NCI-H187 (cell line): ENCODE data around the gene IGFL4.
A peak's percentile ranks its signal among the peaks of the same experiment; 100 is the strongest.
"Not testable (repeated sequence)": the region's sequence is repeated elsewhere in the genome, so short reads cannot be mapped to it uniquely, and the experiment has no call there.

Experiments used
- DNase-seq, 2 experiments: peaks; one replicate each; lab custom pipeline; 2025; lab: John Stamatoyannopoulos, UW

IGFL4 gene

DNA sequence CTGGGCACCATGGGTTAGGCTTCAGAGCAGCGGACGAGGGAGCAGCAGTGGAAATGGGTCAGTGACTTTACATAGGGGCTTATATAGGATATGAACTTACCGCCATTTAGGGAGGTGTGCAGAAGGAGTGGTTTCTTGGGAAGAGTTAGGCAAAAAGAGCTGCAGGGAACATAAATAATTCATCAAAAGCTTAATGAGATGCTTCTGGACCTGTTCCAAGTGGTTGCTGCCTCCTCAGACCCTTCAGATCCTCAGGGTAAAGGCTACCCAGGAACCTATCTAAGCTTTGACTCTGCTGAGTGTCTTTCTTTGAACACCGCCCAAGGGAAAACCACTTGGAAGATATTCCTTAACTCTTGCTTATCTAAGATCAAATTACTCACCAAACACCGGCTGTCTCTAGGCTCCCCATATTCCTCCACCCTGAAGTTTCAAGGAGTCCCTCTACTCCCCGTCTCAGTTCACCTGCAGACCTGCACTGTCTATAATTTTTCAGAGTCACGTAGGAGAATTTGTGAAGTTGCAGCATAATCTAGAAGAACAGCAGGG lies at the start of gene IGFL4:
TSS of gene IGFL4 (minus strand) at position 51 of the 549 bp plus-strand sequence. CDS start at position 11, 40 bp downstream.
- peak; percentile 84 for DNase-seq

DNA sequence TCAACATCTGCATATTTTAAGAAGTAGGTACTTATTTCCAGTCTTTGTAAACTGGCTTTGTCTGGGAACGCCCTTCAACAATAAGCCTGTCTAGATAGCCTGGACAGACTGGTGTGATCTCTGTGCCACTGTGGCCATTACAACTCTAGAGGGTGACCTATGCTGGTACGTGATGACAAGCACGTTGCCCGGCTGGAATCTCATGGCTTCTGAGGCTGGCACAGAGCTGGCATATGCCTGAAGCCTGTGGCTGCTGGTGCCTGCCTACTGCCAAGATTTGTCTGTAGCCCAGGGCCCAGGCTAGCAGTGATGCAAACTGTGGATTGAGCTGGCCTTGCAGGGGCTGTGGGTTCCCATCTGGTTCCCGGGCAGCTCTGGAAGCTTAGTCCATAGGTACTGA lies 49.6 kb upstream of the IGFL4 start:
- no peak for DNase-seq

DNA sequence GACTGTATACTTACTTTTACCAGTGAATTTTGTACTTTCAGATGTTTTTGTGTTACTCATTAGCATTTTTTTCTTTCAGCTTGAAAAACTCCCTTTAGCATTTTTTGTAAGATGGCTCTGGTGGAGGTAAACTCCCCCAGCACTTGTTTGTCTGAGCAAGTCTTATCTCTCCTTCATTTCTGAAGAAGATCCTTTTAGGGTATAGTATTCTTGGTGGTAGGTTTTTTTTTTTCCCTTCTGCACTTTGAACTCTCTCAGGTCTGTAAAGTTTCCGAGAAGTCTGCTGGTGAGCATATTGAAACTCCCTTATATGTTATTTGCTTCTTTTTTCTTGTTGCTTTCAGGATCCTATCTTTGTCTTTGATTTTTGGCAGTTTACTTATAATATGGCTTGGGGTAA lies 48.6 kb upstream of the IGFL4 start:
- DNase-seq = no peak

DNA sequence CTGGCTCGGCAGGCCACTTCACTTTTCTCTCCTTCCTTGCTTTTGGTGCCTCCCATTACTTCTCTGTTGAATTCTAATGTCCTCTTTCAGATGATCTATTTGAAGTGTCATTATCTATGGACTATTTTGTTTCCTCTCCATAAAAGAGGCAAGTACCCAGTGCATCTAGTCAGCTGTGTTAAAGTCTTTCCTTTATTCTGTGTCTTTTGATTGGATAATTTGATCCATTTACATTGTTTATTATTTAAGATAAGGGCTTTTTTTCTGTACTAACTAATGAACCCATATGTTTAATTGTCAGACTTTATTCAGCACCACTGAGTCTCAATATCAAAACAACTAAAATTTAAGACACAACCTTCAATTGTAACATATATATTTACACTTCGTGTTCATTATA lies 47.3 kb upstream of the IGFL4 start:
- DNase-seq = no peak

DNA sequence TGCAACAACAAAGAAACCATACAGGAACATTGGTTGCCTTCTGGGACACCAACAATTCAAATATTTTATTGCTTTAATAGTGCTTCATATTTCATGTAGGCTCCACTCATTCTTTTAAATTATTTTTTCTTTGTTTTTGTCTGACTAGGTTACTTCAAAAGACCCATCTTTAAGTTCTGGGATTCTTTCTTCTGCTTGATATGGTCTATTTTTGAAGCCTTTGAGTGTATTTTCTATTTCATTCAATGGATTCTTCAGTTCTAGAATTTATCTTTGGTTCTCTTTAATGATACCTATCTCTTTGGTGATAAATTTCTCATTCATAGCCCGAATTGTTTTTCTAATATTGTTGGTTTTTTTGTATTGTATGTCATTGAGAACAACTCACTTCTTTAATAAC lies 45.1 kb upstream of the IGFL4 start:
- no peak for DNase-seq

DNA sequence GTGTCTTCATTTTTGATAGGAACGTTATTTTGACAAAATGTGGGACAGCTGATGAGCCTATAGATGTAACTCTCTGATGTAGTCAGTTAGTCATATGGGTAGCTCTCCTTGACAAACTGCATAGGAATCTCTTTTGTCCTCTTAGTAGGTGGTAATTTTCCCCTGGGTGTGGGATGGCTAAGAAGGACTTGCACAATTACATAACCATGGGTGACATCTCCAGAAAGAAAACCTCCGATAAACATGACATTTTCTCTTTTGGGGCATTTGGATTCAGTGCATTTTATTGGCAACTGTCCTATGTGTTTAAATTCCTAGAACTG lies 41.9 kb upstream of the IGFL4 start:
- DNase-seq = no peak

DNA sequence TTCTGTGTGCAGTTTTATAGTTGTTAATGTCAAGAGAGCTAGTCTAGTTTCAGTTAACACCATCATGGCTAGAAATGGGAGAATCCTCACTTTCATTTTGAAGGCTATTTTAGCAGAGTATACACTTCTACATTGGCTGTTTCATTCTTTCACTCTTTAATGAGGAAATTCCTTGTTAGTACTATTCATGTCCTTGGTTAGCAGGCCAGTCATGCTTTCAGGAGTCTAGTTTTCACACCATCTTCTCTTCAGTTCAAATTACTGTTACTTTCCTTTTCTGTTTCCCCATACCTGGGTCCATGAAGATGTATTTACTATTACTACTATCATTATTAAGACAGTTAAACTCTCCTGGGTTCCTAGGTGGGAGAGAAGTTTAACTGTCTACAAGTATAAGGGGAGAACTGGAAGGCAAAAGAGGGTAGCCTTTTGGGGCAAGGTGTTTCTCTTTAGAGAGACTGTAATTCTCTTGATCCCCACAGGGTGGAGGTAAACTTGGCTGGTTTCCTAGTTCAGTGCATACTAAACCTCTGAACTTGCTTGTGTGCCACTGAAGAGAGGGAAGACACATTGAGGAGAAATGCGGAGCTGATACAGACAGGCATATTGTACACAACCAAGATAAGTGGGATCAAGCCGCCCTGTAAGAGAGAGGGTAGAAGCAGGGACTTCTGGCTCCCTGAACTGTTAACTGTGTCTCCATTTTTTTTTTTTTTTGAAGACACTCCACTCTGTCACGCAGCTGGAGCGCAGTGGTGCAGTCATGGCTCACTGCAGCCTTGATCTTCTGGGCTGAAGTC lies 41.3 kb upstream of the IGFL4 start:
- peak in 1 of 2 experiments; percentile 3 for DNase-seq

DNA sequence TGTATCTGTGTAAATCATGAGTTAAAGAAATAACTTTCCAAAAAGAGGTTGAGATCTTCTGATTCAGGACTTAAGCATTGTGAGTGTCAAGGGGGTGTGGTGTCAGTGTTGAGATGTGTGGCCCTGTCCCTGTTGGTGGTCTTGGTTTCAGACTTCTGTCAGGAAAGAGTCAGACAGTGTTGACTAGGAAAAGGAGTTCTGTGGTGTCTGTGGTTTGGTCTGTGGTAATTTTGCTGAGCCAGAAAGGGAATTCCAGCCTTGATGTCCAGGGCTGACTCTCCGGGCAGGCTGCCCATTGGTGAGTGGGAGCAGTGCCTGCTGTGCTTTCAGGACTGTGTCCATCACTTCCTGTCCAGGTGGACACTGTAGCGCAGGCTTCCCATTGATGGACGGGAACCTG lies 39.8 kb upstream of the IGFL4 start:
- DNase-seq = no peak

DNA sequence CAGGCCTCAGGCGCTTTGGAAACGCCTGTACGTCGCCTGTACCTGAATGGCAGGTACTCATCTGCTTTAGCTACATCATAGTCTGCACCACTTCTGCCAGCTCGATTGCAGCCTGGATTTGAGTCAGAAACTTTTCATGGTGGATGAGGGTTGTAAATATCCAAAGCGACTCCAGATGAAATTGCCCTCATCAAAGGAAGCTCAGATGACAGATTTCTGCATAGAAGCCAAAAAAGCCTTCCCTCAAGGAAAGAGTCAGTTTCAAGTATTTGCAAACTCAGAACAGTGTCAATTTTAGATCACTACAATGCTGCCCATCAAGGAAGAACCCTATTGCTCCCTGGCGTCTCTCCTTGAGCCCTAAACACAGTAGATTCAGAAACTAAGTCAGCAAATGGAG lies 38.8 kb upstream of the IGFL4 start:
- DNase-seq = no peak

DNA sequence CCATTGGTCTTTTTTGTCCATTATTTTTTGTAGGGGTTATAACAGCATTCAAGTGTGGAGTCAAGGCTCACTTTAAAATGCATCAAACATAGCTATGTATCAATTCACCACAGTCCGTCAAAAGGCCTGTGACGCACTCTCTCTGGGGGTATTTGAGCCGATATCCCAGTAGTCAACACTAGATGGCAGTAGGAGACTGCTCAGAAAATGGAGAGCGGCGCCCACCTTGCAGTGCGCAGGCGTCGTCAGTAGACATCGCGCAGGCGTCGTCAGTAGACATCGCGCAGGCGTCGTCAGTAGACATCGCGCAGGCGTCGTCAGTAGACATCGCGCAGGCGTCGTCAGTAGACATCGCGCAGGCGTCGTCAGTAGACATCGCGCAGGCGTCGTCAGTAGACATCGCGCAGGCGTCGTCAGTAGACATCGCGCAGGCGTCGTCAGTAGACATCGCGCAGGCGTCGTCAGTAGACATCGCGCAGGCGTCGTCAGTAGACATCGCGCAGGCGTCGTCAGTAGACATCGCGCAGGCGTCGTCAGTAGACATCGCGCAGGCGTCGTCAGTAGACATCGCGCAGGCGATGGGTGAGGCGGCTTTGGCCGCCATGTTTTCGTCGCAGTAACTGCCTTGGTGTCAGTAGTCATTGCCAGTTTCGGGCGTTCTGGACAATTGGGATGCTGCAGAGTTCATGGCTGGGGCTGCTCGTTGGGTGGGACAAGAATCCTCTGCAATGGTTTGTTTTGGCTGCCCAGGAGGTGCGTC lies 38.0 kb upstream of the IGFL4 start:
- not testable (repeated sequence) for DNase-seq

DNA sequence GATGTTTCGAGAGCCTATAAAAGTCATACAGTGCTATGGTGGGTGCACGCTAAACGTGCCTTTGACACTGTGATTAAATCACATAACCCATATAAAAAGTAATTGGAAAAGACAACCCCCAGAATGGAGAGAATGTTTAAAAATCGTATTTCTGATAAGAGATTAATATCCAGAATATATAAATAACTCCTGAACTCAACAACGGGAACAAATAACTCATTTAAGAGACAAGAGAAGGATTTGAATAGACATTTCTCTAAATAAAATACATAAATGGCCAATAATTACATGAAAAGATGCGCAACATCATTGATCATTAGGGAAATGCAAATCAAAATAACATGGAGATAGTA lies 37.0 kb upstream of the IGFL4 start:
- DNase-seq = no peak

DNA sequence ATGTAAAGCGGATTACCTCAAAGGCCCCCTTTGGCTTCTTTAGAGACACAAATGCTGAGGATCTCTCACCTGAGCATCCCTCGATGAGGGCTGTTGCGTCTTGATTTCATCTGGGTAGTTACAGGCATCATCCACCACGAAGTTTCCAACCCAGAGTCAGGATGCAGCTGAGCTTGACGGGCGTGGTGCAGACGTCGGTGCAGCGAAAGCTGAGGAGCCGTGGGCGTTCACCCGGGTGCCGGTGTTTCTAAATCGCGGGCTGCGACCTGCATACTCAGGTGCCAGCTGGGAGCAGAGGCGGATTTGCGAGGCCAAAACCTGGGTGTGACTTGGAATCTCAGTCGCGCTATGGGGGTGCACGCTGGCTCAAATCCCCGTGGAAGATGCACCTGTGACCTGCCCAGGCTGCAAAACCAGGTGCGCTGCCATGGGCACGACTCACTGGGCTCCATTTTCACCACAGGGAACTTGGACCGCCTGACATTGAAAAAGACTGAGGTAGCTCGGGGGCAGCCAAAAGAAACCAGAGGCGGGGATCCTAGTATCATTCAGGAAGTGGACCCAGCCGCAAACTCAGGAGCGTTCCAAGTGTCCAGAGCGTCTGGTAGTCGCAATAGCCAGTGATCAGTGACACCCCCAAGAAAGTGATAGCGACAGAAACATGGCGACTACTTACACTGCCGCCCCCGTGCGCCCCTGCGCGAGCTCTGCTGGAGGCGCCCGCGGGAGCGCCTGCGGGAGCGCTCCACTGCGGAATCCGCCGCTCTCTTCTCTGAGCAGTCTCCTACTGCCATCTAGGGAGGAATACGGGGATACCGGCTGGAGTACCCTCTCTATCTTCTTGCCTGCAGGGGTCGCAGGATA lies 36.4 kb upstream of the IGFL4 start:
- DNase-seq = peak; percentile 57 to 80

DNA sequence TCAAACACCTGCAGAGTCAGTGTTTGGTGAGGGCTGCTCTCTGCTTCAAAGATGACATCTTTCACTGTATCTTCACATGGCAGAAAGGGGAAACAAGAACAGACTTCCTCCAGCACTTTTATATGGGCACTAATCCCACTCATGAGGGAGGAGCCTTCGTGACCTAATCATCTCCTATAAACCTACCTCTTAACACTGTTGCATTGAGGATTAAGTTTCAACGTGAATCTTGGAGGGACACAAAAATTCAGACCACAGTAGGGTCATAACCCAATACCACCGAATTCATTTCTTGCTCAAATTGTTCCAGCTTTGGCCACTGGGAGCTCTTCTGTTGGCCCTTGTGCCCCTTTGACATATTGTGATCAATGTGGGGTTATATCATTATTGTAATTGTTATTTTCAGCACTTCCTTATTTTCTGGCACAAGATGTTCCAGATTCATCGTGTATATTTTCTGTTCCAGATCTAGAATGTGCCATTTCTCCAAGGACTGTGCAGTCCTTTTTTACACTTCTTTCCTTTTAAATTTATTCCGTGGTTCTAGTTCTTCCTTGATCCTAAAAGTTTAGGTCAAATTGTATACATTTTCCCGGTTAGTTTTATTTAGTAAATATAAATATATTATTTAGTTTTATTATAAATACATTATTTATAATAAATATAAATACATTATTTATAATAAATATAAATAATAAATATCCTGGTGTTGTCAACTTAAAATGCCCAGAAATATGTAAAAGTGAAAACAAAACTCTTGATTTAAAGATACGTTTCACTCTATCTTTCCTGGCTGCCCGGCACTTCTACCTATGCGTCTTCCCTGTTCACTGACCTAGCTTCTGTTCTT lies 35.5 kb upstream of the IGFL4 start:
- DNase-seq = no peak

DNA sequence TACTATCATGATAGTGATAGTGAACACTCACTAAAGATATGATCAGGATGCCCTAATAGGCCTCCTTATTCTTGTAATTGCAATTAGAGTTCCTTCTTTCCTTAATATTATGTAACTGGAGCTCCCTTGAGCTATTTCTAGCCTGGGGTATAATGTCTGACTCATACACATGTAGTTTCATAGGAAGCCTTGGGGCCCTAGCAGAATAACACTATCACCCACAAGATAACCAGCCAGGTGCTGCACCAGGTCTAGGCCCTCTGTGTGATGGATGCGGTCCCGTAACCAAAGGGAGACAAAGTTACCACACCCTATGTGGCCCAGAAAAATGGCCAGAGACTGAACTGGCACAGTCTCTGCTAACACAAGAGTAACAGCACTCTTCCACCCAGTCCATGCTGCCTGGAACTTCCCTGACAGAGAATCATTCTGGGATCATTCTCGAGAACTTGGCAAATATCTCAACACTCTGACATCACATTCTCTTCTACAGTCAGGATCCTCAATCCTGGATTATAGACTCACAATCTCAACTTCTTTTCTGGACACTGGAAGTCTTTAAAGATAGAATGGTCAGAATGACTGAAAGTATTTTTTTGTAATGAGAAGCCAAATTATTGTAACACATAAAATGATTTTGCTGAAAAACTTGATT lies 32.6 kb upstream of the IGFL4 start:
- no peak for DNase-seq

DNA sequence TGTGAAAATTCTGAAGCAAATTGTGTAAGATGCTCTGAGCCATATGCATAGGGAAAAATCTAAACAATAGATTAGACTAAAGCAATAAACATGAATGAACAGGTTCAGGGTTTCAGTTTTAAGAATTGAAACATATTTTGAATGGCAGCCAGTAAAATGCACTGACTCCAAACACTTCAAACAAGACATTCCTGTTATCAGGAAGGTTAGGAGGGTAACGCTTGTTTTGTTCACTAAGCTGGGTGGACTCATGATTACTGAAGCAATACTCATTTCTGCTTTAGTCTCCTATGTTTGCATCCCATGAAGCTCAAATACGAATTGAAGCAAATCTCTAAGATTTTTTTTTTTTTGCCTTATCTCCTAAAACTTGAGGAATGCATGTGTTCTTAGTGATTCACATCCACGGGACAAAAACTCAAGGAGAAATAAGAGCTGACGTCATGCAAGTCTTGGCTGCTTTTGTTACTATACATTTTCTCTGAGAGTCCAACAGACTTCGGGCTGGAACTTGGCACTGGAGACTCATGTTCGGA lies 29.1 kb upstream of the IGFL4 start:
- no peak for DNase-seq

DNA sequence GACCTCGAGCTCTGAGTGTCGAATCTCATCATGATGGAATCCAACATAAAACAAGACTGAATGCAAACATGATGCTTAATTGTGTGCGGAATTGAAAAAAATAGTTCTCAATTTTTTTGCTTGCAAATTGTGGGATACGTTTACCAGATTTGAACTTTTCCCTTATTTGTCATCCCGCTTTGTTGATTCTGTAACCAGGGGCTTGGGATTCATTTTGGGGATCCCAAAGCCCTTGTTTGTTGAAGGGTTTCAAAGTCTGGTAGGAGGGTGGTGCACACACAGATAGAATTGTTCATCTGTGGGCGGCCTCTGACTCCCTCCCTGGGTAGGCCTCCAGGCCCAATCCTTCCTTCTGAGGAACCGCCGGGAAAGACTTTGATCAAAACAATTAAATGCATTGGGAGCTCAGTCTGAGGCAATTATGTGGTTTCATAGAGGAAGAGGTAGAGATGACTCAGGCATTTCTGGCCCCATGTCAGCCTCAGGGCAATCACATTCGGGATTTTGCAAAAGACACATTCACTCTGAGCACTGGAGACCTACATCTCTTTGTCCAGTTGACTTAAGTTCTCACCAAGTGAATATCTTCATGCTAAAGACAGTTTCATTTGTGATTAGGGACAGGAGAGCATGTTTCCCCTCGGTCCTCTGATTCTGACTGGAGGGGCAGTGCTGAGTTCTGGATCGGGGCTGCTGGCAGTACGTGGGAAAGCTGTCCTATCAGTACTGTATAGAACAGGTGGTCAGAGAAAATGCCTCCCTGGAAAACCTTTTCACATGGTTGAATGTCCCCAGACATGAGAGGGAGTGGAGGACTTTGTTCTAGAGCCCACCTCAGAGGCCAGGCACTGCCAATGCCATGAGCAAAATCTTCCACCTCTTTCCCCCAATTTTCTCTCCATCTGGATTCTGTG lies 27.8 kb upstream of the IGFL4 start:
- DNase-seq = no peak

DNA sequence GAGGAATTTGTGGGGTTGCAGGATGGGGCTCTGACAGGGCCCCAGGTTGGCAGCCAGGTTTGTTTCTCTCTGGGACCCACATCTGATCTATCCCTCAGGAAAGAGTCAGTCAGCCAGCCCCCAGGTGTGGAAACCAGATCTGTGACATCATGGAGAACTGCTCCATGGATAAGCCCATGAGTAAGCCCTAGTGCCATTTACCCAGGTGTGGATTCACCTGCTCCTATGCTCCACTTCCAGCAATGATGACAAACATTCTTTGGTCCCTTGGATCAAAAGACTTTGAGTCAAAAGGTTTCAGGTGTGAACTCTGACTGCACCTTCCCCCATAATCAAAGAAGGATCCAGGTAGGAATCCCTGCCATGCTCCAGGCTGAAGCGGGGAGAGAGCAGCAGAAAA lies 26.9 kb upstream of the IGFL4 start:
- DNase-seq = no peak

DNA sequence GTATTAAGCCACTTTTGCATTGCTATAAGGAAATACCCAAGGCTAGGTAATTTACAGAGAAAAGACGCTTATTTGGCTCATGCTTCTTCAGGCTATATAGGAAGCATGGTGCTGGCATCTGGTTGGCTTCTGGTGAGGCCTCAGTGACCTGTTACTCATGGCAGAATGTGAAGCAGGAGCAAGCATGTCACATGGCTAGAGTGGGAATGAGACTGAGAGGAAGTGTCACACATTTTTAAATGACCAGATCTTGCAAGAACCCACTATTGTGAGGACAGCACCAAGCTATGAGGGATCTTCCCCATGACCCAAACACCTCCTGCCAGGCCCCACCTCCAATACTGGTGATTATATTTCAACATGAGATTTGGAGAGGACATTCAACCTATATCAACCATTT lies 25.7 kb upstream of the IGFL4 start:
- no peak for DNase-seq

DNA sequence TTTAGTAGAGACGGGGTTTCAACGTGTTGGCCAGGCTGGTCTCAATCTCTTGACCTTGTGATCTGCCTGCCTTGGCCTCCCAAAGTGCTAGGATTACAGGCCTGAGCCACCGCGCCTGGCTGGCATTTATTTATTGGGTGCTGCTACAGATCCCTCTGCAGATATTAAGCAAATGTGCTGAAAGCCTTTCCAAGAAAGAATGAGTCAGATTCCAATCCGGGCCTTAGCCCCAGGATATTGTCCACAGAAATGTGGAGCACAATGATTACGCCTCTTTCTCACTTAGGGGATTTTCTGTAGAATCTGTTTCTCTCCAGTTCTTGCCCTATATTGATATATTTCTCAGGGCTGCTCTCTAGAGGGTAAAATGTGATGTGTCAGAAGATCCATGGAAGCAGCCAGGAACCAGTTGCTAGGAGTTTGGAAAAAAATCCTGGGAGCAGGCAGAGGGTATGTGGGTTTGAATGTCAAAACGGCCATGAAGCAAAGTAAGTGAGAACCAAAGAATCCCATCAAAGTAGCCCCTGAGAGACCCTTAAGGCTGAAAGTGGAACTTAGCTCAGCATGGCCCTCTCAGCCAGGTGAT lies 24.8 kb upstream of the IGFL4 start:
- no peak for DNase-seq
